SK-N-SH treated with all-trans-retinoic acid at 6 μM for 48 hours (cell line): ENCODE results near the gene TBL1X.

Experiments used
- ATAC-seq: fragments of 200-7000 bp; cut with Tn5 transposase; 3 replicates; pipeline ENCODE4 v1.9.1; 2020; ENCODE audit warnings: mild to moderate bottlenecking, moderate library complexity
- ARNTL ChIP-seq: fragments of 450-650 bp; formaldehyde crosslinking; IDR thresholded peaks from 2 replicates; pipeline ENCODE4 v1.5.0; 2020; ENCODE audit warnings: low read depth, mild to moderate bottlenecking, moderate library complexity, borderline replicate concordance
- BACH2 ChIP-seq: fragments of 250-450 bp; sonication (Bioruptor Pico); IDR thresholded peaks from 2 replicates; pipeline ENCODE4 v1.9.0; 2021; ENCODE audit warnings: mild to moderate bottlenecking, borderline replicate concordance
- CSDC2 ChIP-seq: fragments of 250-450 bp; sonication (Bioruptor Pico); IDR thresholded peaks from 2 replicates; pipeline ENCODE4 v1.5.0; 2020; ENCODE audit warnings: mild to moderate bottlenecking, moderate library complexity
- GLIS3 ChIP-seq: fragments of 250-450 bp; sonication (Bioruptor Pico); IDR thresholded peaks from 2 replicates; pipeline ENCODE4 v1.5.0; 2020; ENCODE audit warnings: mild to moderate bottlenecking, moderate library complexity
- ISL1 ChIP-seq: fragments of 250-450 bp; sonication (Bioruptor Pico); IDR thresholded peaks from 2 replicates; pipeline ENCODE4 v2.1.2; 2022; ENCODE audit warnings: mild to moderate bottlenecking, moderate library complexity
- OSR1 ChIP-seq: fragments of 250-450 bp; sonication (Bioruptor Pico); IDR thresholded peaks from 2 replicates; pipeline ENCODE4 v1.8.0; 2022; ENCODE audit warnings: moderate library complexity, mild to moderate bottlenecking, inconsistent platforms
- PPARA ChIP-seq: fragments of 250-450 bp; sonication (Bioruptor Pico); IDR thresholded peaks from 2 replicates; pipeline ENCODE4 v1.5.0; 2020; ENCODE audit warnings: mild to moderate bottlenecking, borderline replicate concordance
- SNAI2 ChIP-seq: fragments of 250-450 bp; sonication (Bioruptor Pico); IDR thresholded peaks from 2 replicates; pipeline ENCODE4 v1.5.0; 2020; ENCODE audit warnings: mild to moderate bottlenecking, moderate library complexity
- TCF4 ChIP-seq: fragments of 250-450 bp; sonication (Bioruptor Pico); IDR thresholded peaks from 2 replicates; pipeline ENCODE4 v1.8.0; 2021; ENCODE audit warnings: mild to moderate bottlenecking, moderate library complexity, borderline replicate concordance
- TOX ChIP-seq: fragments of 250-450 bp; sonication (Bioruptor Pico); IDR thresholded peaks from 2 replicates; pipeline ENCODE4 v1.8.0; 2021; ENCODE audit warnings: mild to moderate bottlenecking, moderate library complexity, borderline replicate concordance
- ZFP3 ChIP-seq: fragments of 250-450 bp; sonication (Bioruptor Pico); IDR thresholded peaks from 2 replicates; pipeline ENCODE4 v1.5.0; 2020; ENCODE audit warnings: mild to moderate bottlenecking, moderate library complexity
- ZFP30 ChIP-seq: fragments of 450-650 bp; formaldehyde crosslinking; IDR thresholded peaks from 2 replicates; pipeline ENCODE4 v1.5.0; 2022; ENCODE audit warnings: mild to moderate bottlenecking, moderate library complexity
- ZNF565 ChIP-seq: fragments of 450-650 bp; formaldehyde crosslinking; conservative IDR thresholded peaks from 2 replicates; pipeline ENCODE4 v1.5.0; 2020; ENCODE audit warnings: low read depth, mild to moderate bottlenecking, moderate library complexity
- ZNF8 ChIP-seq: fragments of 450-650 bp; formaldehyde crosslinking; IDR thresholded peaks from 2 replicates; pipeline ENCODE4 v1.5.0; 2020; ENCODE audit warnings: mild to moderate bottlenecking, moderate library complexity
- TF ChIP-seq, protein P1 (sequence below): fragments of 250-450 bp; sonication (Bioruptor Pico); IDR thresholded peaks from 2 replicates; pipeline ENCODE4 v1.5.0; 2020; ENCODE audit warnings: mild to moderate bottlenecking, moderate library complexity
- TF ChIP-seq, protein P2 (sequence below): fragments of 250-450 bp; sonication (Bioruptor Pico); IDR thresholded peaks from 2 replicates; pipeline ENCODE4 v1.5.1; 2020; ENCODE audit warnings: low read depth, mild to moderate bottlenecking, moderate library complexity
- TF ChIP-seq, protein P3 (sequence below): fragments of 250-450 bp; sonication (Bioruptor Pico); IDR thresholded peaks from 2 replicates; pipeline ENCODE4 v1.5.1; 2021; ENCODE audit warnings: mild to moderate bottlenecking, moderate library complexity

The TBL1X gene

DNA sequence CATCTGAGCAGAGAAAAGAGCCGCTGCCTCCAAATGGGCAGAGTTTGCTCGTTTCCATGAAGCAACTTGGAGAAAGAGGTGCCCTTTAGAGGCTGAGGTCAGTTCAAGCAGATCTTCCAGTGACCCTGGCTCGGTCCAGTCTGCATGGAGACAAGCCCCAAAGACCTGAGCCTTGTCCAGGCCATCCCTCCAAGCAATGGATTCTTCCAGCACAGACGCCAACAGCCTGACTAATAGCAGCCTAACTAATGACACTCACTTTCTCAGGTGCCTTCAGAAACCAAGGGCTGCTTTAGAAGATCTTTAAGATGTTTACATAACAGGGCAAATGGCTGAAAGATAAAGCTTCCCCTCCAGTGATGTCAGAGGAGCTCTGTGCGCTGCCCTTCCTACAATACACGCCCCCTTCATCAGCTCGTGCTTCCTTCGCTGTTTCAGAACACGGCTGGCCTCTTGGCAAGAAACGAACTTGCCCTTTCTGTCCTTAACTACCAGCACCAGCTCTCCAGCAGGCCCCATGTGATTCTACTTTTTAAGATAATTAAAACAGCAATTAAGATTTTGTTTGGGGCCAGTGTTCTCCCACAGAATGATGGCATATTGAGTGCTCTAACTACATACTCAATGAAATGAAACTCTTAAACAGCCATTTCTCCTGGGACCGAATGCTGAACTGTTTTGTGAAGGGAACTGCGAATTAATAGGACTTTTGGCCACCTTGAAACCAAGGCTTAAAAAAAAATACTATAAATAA lies 181.8 kb downstream of the TBL1X start:
- no peak for ATAC-seq
- TF ChIP-seq, protein P1, sequence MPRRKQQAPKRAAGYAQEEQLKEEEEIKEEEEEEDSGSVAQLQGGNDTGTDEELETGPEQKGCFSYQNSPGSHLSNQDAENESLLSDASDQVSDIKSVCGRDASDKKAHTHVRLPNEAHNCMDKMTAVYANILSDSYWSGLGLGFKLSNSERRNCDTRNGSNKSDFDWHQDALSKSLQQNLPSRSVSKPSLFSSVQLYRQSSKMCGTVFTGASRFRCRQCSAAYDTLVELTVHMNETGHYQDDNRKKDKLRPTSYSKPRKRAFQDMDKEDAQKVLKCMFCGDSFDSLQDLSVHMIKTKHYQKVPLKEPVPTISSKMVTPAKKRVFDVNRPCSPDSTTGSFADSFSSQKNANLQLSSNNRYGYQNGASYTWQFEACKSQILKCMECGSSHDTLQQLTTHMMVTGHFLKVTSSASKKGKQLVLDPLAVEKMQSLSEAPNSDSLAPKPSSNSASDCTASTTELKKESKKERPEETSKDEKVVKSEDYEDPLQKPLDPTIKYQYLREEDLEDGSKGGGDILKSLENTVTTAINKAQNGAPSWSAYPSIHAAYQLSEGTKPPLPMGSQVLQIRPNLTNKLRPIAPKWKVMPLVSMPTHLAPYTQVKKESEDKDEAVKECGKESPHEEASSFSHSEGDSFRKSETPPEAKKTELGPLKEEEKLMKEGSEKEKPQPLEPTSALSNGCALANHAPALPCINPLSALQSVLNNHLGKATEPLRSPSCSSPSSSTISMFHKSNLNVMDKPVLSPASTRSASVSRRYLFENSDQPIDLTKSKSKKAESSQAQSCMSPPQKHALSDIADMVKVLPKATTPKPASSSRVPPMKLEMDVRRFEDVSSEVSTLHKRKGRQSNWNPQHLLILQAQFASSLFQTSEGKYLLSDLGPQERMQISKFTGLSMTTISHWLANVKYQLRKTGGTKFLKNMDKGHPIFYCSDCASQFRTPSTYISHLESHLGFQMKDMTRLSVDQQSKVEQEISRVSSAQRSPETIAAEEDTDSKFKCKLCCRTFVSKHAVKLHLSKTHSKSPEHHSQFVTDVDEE (CRISPR knock-in tag), result no peak
- TF ChIP-seq ZFP30 (CRISPR knock-in tag), result no peak
- TF ChIP-seq TOX (CRISPR knock-in tag), result no peak

DNA sequence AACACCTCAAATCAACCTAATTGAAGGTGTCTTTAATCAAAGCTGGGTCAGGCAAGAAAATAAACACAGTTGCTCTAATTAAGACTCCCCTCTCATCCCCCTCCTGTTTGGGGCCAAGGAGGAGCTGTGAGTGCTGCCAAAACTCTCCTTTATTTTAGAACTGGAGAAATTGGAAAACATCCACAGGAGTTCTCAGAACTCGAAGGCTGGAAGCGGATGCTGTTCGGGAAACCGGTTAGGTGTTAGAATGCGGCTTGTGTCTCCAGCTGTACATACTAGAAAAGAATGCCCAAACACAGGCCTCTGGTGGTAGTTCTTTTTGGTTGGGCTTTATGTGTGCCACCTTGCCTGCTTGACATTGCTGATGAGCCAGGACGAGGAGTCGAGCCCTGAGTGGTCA lies 182.6 kb downstream of the TBL1X start:
- TF ChIP-seq TOX (CRISPR knock-in tag) (no peak), TCF4 (CRISPR knock-in tag) (no peak), ZNF8 (CRISPR knock-in tag) (no peak), ARNTL (no peak), ZNF565 (no peak), OSR1 (CRISPR knock-in tag) (no peak), SNAI2 (no peak)
- TF ChIP-seq, protein P2, sequence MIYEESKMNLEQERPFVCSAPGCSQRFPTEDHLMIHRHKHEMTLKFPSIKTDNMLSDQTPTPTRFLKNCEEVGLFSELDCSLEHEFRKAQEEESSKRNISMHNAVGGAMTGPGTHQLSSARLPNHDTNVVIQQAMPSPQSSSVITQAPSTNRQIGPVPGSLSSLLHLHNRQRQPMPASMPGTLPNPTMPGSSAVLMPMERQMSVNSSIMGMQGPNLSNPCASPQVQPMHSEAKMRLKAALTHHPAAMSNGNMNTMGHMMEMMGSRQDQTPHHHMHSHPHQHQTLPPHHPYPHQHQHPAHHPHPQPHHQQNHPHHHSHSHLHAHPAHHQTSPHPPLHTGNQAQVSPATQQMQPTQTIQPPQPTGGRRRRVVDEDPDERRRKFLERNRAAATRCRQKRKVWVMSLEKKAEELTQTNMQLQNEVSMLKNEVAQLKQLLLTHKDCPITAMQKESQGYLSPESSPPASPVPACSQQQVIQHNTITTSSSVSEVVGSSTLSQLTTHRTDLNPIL (CRISPR knock-in tag), result no peak
- TF ChIP-seq, protein P3, sequence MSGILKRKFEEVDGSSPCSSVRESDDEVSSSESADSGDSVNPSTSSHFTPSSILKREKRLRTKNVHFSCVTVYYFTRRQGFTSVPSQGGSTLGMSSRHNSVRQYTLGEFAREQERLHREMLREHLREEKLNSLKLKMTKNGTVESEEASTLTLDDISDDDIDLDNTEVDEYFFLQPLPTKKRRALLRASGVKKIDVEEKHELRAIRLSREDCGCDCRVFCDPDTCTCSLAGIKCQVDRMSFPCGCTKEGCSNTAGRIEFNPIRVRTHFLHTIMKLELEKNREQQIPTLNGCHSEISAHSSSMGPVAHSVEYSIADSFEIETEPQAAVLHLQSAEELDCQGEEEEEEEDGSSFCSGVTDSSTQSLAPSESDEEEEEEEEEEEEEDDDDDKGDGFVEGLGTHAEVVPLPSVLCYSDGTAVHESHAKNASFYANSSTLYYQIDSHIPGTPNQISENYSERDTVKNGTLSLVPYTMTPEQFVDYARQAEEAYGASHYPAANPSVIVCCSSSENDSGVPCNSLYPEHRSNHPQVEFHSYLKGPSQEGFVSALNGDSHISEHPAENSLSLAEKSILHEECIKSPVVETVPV, result no peak
- no peak for ATAC-seq

DNA sequence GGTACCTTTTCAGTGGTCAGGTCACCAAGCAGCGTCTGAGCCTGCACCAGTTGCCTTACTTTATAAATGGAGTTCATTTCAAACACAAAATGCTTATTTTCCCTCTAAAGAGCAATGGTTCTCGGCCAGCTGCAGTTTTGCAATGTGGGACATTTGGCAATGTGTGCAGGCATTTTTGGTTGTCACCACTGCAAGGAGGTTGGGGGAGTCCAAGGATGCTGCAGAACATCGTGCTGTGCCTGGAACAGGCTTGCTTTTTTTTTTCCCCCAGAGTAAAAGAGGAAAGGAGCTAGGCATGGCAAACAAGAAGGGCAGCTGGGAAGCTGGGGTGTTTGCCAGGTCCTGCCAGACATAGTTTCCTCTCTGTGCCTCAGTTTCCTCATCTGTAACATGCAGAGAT lies 185.2 kb downstream of the TBL1X start:
- TF ChIP-seq, protein P1 (CRISPR knock-in tag), result no peak
- no peak for TF ChIP-seq SNAI2
- no peak for TF ChIP-seq PPARA
- no peak for TF ChIP-seq BACH2 (CRISPR knock-in tag)
- no peak for TF ChIP-seq CSDC2 (CRISPR knock-in tag)
- no peak for TF ChIP-seq ISL1 (CRISPR knock-in tag)
- TF ChIP-seq ZFP3 (CRISPR knock-in tag), result no peak
- no peak for TF ChIP-seq ZNF8 (CRISPR knock-in tag)
- TF ChIP-seq TOX (CRISPR knock-in tag), result no peak
- no peak for TF ChIP-seq GLIS3 (CRISPR knock-in tag)
- TF ChIP-seq ZNF565, result no peak
- no peak for TF ChIP-seq ZFP30 (CRISPR knock-in tag)
- no peak for TF ChIP-seq ARNTL
- ATAC-seq, result no peak

DNA sequence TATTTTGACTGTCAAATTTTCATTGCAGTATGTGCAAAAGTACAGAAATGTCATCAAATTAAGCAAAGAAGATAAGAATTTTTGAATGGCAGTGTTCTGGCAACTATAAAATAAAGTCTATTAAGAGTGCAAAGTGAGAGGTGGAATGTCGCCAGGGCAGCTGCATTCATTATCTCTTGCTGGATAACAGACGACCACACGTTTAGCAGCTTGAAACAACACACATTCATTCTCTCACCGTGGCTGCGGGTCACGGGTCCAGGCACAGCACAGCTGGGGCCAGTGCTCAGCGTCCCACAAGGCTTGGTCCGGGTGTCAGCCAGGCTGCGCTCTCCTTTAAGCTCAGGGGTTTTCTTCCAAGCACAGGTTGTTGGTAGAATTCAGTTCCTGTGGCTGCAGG lies 186.9 kb downstream of the TBL1X start:
- TF ChIP-seq, protein P1 (CRISPR knock-in tag), result no peak

More for the DNA sequence above, 186.9 kb downstream of the TBL1X start:
- ATAC-seq, result no peak; the same call in 2 of the 3 replicates
